Measurements from ENCODE around the gene ITGB3BP. TPM values are rescaled to one million over a fixed set of nuclear protein-coding genes. Genes with fewer than 3 reads are reported as not detected.
"Not testable (repeated sequence)": the region's sequence is repeated elsewhere in the genome, so short reads cannot be mapped to it uniquely, and the experiment has no call there.

The ITGB3BP gene
- polyA plus RNA-seq, 6 donors from 2014 or later: 22.3 to 49.5 (median 32.4) TPM

GRCh38 chr1:63487336-63488065 is 35.5 kb downstream of the ITGB3BP start:
- no peaks in the 10 kb centered on the region for H3K9me3 Mint-ChIP-seq
- H3K27ac Mint-ChIP-seq: no peak overlapping the region
- H3K36me3 Mint-ChIP-seq: peaks cover 2 to 7% of the 10 kb centered on the region in 2 donors
- peaks cover 0 to 18% (median 0%) of the 10 kb centered on the region in 3 donors for H3K4me1 Mint-ChIP-seq
- H3K4me3 Mint-ChIP-seq: no peak overlapping the region
- DNase-seq (no peak), ATAC-seq (ENCODE audit: low read depth in 2 of 2) (no peak)
- H3K27me3 Mint-ChIP-seq: no peaks in the 10 kb centered on the region

GRCh38 chr1:63486629-63487028 is 36.4 kb downstream of the ITGB3BP start:
- no peak for ATAC-seq (ENCODE audit: low read depth in 2 of 2)
- H3K4me3 Mint-ChIP-seq: no peak overlapping the region
- H3K4me1 Mint-ChIP-seq: peaks cover 0 to 11% (median 0%) of the 10 kb centered on the region in 3 donors
- H3K9me3 Mint-ChIP-seq: no peaks in the 10 kb centered on the region
- H3K36me3 Mint-ChIP-seq: peaks cover 0 to 7% of the 10 kb centered on the region in 2 donors
- no peaks in the 10 kb centered on the region for H3K27me3 Mint-ChIP-seq
- no peak for DNase-seq
- peak overlapping the region in 1 of 6 donors; percentile 63 for H3K27ac Mint-ChIP-seq

DNA sequence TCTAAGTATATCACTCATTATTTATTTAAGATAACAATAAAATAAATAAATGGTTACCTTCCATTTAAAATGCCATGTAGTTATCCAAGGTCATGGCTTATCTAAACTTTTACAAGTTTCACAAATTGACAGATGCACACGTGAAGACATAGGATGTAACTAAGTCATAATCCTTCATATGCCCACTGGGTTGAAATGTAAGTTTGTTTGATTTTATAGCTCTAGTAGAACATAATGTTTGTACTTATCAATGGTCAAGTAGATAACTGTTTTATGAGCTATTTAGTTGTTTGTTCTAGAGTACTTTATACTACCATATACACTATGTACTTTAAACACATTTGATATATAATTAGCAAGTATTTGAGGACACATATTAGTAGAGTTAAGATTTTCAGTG is 43.0 kb downstream of the ITGB3BP start:
- H3K36me3 Mint-ChIP-seq: peaks cover under 1 to 16% of the 10 kb centered on the region in 2 donors
- ATAC-seq (ENCODE audit: low read depth in 2 of 2) (no peak), DNase-seq (no peak)
- H3K9me3 Mint-ChIP-seq: no peaks in the 10 kb centered on the region
- H3K27me3 Mint-ChIP-seq: no peaks in the 10 kb centered on the region
- H3K4me3 Mint-ChIP-seq: no peak overlapping the region
- H3K27ac Mint-ChIP-seq: no peak overlapping the region
- H3K4me1 Mint-ChIP-seq: no peaks in the 10 kb centered on the region

DNA sequence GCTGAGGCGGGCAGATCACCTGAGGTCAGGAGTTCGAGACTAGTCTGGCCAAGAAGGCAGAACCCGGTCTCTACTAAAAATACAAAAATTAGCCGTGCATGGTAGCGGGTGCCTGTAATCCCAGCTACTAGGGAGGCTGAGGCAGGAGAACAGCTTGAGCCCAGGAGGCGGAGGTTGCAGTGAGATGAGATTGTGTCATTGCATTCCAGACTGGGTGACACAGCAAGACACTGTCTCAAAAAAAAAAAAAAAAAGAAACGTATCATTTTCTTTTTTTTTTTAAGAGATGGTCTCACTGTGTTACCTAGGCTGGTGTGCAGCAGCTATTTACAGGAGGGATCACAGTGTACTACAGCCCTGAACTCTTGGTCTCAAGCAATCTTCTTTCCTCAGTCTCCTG is 47.3 kb downstream of the ITGB3BP start:
- H3K36me3 Mint-ChIP-seq: peaks cover 4 to 22% of the 10 kb centered on the region in 2 donors
- ATAC-seq (ENCODE audit: low read depth in 2 of 2) (no peak), DNase-seq (no peak)
- H3K27ac Mint-ChIP-seq: no peak overlapping the region
- H3K4me3 Mint-ChIP-seq: no peak overlapping the region
- no peaks in the 10 kb centered on the region for H3K27me3 Mint-ChIP-seq
- peaks cover 0 to 6% (median 2%) of the 10 kb centered on the region in 7 donors for H3K9me3 Mint-ChIP-seq
- H3K4me1 Mint-ChIP-seq: no peaks in the 10 kb centered on the region

DNA sequence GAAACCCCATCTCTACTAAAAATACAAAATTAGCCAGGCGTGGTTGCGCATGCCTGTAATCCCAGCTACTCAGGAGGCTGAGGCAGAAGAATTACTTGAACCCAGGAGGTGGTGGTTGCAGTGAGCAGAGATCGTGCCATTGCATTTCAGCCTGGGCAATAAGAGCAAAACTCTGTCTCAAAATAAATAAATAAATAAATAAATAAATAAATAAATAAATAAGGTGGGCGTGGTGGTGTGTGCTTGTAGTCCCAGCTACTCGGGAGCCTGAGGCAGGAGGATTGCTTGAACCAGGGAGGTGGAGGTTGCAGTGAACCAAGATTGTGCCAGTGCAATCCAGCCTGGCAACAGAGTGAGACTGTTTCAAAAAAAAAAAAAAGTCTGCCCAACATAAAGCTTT is 54.3 kb downstream of the ITGB3BP start:
- H3K9me3 Mint-ChIP-seq; ATAC-seq (ENCODE audit: low read depth in 2 of 2); H3K4me1 Mint-ChIP-seq; H3K27ac Mint-ChIP-seq; DNase-seq; H3K27me3 Mint-ChIP-seq; H3K4me3 Mint-ChIP-seq: not testable (repeated sequence)
- H3K36me3 Mint-ChIP-seq: peaks cover 12 to 20% of the 10 kb centered on the region in 2 donors

DNA sequence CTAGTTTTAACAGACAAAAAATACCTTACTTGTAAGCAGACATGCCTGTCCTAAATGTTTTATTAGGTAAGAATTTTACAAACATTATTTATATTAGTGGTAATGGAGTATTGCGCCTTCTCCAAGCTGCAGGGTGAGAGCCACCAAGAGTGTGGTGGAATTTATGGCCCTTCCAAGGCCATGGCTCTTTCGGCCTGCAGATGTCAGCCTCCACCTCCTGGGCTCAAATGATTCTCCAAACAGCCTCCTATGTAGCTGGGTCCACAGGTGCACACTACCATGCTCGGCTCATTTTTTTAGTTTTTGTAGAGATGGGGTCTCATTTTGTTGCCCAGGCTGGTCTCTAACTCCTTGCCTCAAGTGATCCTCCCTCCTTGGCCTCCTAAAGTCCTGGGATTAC is 56.3 kb downstream of the ITGB3BP start:
- peaks cover 0 to 23% (median 14%) of the 10 kb centered on the region in 7 donors for H3K9me3 Mint-ChIP-seq
- no peaks in the 10 kb centered on the region for H3K27me3 Mint-ChIP-seq
- DNase-seq (no peak), ATAC-seq (ENCODE audit: low read depth in 2 of 2) (no peak)
- H3K4me1 Mint-ChIP-seq: no peaks in the 10 kb centered on the region
- no peak overlapping the region for H3K4me3 Mint-ChIP-seq
- H3K27ac Mint-ChIP-seq: peak overlapping the region in 2 of 6 donors; percentile 51 to 76
- peaks cover 21 to 34% of the 10 kb centered on the region in 2 donors for H3K36me3 Mint-ChIP-seq

DNA sequence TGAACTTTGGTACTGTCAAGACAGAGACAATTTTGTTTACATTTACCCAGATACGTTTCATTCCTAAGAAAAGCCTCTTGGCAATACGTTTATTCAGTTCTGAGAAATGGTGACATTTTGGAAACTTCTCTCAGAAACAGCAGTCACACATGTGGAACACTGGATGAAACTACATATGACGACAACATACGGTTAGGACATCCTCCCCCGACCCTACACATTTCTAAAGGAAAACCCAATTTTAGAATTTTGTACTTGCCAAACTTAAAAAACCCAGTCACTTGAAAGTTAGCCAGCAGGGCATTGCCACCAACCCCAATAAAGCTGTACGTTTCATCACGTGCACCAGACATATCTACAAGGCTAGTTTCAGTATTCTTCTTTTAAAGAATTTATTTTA is 56.8 kb downstream of the ITGB3BP start:
- ATAC-seq (ENCODE audit: low read depth in 2 of 2): no peak
- H3K4me3 Mint-ChIP-seq: no peak overlapping the region
- H3K4me1 Mint-ChIP-seq: no peaks in the 10 kb centered on the region
- H3K27me3 Mint-ChIP-seq: no peaks in the 10 kb centered on the region
- no peak overlapping the region for H3K27ac Mint-ChIP-seq
- no peak for DNase-seq
- peaks cover 21 to 36% of the 10 kb centered on the region in 2 donors for H3K36me3 Mint-ChIP-seq
- peaks cover 0 to 28% (median 12%) of the 10 kb centered on the region in 7 donors for H3K9me3 Mint-ChIP-seq

DNA sequence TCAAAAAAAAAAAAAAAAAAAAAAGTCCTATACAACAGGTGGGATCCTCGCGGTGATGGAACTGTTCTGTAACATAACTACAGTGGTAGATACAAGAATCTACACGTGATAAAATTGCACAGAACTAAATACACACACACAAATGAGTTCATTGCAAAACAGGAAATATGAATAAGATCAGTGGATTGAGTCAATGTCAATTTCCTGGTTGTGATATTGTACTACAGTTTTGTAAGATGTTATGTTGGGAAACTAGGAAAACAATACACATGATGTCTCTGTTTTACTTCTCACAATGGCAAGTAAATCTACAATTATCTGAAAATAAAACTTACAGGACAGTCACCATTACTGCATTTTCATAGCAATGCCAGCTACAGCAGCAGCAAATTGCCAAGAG is 59.8 kb downstream of the ITGB3BP start:
- H3K27me3 Mint-ChIP-seq: no peaks in the 10 kb centered on the region
- H3K4me3 Mint-ChIP-seq: no peak overlapping the region
- H3K4me1 Mint-ChIP-seq: no peaks in the 10 kb centered on the region
- no peak overlapping the region for H3K27ac Mint-ChIP-seq
- H3K36me3 Mint-ChIP-seq: peaks cover 11 to 26% of the 10 kb centered on the region in 2 donors
- peaks cover 0 to 21% (median 7%) of the 10 kb centered on the region in 7 donors for H3K9me3 Mint-ChIP-seq
- ATAC-seq (ENCODE audit: low read depth in 2 of 2): no peak
- no peak for DNase-seq

DNA sequence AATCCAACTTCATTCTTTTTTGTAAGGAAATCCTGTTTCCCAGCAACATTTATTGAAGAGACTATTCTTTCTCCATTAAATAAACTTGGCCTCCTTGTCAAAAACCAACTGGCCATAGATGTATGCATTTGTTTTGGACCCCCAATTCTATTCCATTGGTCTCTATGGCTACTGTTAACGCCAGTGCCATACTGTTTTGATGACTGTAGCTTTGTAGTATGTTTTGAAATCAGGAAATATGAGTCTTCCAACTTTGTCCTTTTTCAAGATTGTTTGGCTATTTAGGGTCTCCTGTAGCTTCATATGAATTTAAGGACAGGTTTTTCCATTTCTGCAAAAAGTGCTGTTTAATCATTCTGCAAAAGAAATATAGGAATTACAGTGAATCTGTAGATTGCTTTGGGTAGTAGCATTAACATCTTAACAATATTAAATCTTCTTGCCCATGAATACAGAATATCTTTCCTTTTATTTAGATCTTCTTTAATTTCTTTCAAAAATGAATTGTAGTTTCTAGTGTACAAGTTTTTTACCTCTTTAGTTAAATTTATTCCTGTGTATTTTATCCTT is 61.3 kb downstream of the ITGB3BP start:
- no peaks in the 10 kb centered on the region for H3K4me1 Mint-ChIP-seq
- DNase-seq (no peak), ATAC-seq (ENCODE audit: low read depth in 2 of 2) (no peak)
- H3K9me3 Mint-ChIP-seq: peaks cover 0 to 21% (median 7%) of the 10 kb centered on the region in 7 donors
- H3K27me3 Mint-ChIP-seq: no peaks in the 10 kb centered on the region
- H3K36me3 Mint-ChIP-seq: peaks cover 17 to 30% of the 10 kb centered on the region in 2 donors
- no peak overlapping the region for H3K4me3 Mint-ChIP-seq
- H3K27ac Mint-ChIP-seq: no peak overlapping the region

DNA sequence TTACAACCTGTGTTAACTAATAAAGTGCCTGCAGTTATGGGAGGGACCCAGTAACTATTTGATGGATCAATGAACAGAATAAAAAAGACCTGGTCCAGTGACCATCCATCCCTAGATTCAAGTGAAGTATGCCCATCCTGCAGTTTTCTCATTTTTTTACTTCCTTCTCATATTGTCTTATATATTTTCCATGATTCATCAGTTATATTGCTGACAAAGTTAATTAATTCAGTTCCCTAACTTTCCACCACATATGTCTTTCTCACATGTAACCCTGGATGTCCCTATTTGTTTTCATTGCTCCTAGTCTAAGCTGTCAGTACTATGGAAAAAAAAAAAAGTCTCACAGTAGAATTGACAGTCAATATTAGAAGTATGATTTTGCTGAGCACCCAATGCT is 64.3 kb downstream of the ITGB3BP start:
- H3K36me3 Mint-ChIP-seq: peaks cover 17 to 25% of the 10 kb centered on the region in 2 donors
- H3K4me3 Mint-ChIP-seq: peak overlapping the region in 1 of 8 donors; percentile 37
- no peak for ATAC-seq (ENCODE audit: low read depth in 2 of 2)
- no peaks in the 10 kb centered on the region for H3K27me3 Mint-ChIP-seq
- H3K9me3 Mint-ChIP-seq: peaks cover 0 to 21% (median 7%) of the 10 kb centered on the region in 7 donors
- H3K4me1 Mint-ChIP-seq: no peaks in the 10 kb centered on the region
- no peak overlapping the region for H3K27ac Mint-ChIP-seq
- no peak for DNase-seq

GRCh38 chr1:63454269-63454668 is 68.8 kb downstream of the ITGB3BP start:
- H3K4me1 Mint-ChIP-seq: peaks cover 0 to 2% (median 0%) of the 10 kb centered on the region in 3 donors
- ATAC-seq (ENCODE audit: low read depth in 2 of 2): no peak
- no peaks in the 10 kb centered on the region for H3K27me3 Mint-ChIP-seq
- no peaks in the 10 kb centered on the region for H3K9me3 Mint-ChIP-seq
- H3K4me3 Mint-ChIP-seq: no peak overlapping the region
- H3K27ac Mint-ChIP-seq: no peak overlapping the region
- no peak for DNase-seq
- peaks cover 5 to 8% of the 10 kb centered on the region in 2 donors for H3K36me3 Mint-ChIP-seq

- Mint-ChIP-seq H3K27ac (no peak overlapping the region), H3K27me3 (no peaks in the 10 kb centered on the region), H3K9me3 (no peaks in the 10 kb centered on the region), H3K36me3 (peaks cover 4 to 5% of the 10 kb centered on the region in 2 donors), H3K4me3 (no peak overlapping the region), H3K4me1 (peaks cover 0 to 2% (median 0%) of the 10 kb centered on the region in 3 donors)
- ATAC-seq (ENCODE audit: low read depth in 2 of 2) (no peak), DNase-seq (no peak)
Measured at GRCh38 chr1:63453232-63453631, 69.8 kb downstream of the ITGB3BP start.

GRCh38 chr1:63450416-63450815 is 72.6 kb downstream of the ITGB3BP start:
- Mint-ChIP-seq H3K4me1 (peaks cover 0 to 2% (median 0%) of the 10 kb centered on the region in 3 donors), H3K36me3 (no peaks in the 10 kb centered on the region), H3K4me3 (no peak overlapping the region), H3K27ac (no peak overlapping the region), H3K27me3 (no peaks in the 10 kb centered on the region), H3K9me3 (peaks cover 0 to 1% (median 0%) of the 10 kb centered on the region in 7 donors)
- DNase-seq (no peak), ATAC-seq (ENCODE audit: low read depth in 2 of 2) (no peak)

- no peak overlapping the region for H3K27ac Mint-ChIP-seq
- no peak overlapping the region for H3K4me3 Mint-ChIP-seq
- H3K4me1 Mint-ChIP-seq: peaks cover 0 to 2% (median 0%) of the 10 kb centered on the region in 3 donors
- ATAC-seq (ENCODE audit: low read depth in 2 of 2): no peak
- DNase-seq: no peak
- peaks cover 0 to 1% (median 0%) of the 10 kb centered on the region in 7 donors for H3K9me3 Mint-ChIP-seq
- H3K27me3 Mint-ChIP-seq: no peaks in the 10 kb centered on the region
- H3K36me3 Mint-ChIP-seq: no peaks in the 10 kb centered on the region
Measured at GRCh38 chr1:63448731-63449246, 74.2 kb downstream of the ITGB3BP start.
